NCI-H1694 treated with DMSO at 0.1 percent for 48 hours (cell line): Measurements from ENCODE around the gene LRRC4C.

Experiments
- DNase-seq: peaks from one replicate; lab custom pipeline; 2025; lab: John Stamatoyannopoulos, UW

Gene LRRC4C

GRCh38 chr11:40467771-40468170, 991.7 kb downstream of the LRRC4C start:
- DNase-seq, result no peak

GRCh38 chr11:40445391-40445790, 1014.1 kb downstream of the LRRC4C start:
- DNase-seq, result no peak

- DNase-seq, result no peak
These were observed 1015.3 kb downstream of the LRRC4C start for GRCh38 chr11:40444151-40444550.

GRCh38 chr11:40435344-40435743, 1024.1 kb downstream of the LRRC4C start:
- no peak for DNase-seq

GRCh38 chr11:40434926-40435325, 1024.5 kb downstream of the LRRC4C start:
- DNase-seq, result no peak

- no peak for DNase-seq
These were observed 1027.1 kb downstream of the LRRC4C start for GRCh38 chr11:40432358-40432757.

GRCh38 chr11:40425168-40425567, 1034.3 kb downstream of the LRRC4C start:
- no peak for DNase-seq

GRCh38 chr11:40421208-40421981, 1038.1 kb downstream of the LRRC4C start:
- no peak for DNase-seq

GRCh38 chr11:40417627-40418026, 1041.8 kb downstream of the LRRC4C start:
- DNase-seq, result no peak

- DNase-seq, result no peak
These were observed 1052.1 kb downstream of the LRRC4C start for GRCh38 chr11:40407355-40407754.

GRCh38 chr11:40405614-40406013, 1053.8 kb downstream of the LRRC4C start:
- no peak for DNase-seq

GRCh38 chr11:40403321-40403720, 1056.1 kb downstream of the LRRC4C start:
- DNase-seq, result no peak

GRCh38 chr11:40401132-40401853, 1058.2 kb downstream of the LRRC4C start:
- no peak for DNase-seq

GRCh38 chr11:40397141-40397540, 1062.3 kb downstream of the LRRC4C start:
- no peak for DNase-seq

- no peak for DNase-seq
These were observed 1065.9 kb downstream of the LRRC4C start for GRCh38 chr11:40393511-40393910.

- no peak for DNase-seq
These were observed 1067.8 kb downstream of the LRRC4C start for GRCh38 chr11:40391679-40392078.

GRCh38 chr11:40388097-40388818, 1071.2 kb downstream of the LRRC4C start:
- no peak for DNase-seq

- DNase-seq, result no peak
These were observed 1072.0 kb downstream of the LRRC4C start for GRCh38 chr11:40387240-40387980.

- DNase-seq, result no peak
These were observed 1074.5 kb downstream of the LRRC4C start for GRCh38 chr11:40384991-40385390.

- DNase-seq, result no peak
These were observed 1078.0 kb downstream of the LRRC4C start for GRCh38 chr11:40381481-40381880.

GRCh38 chr11:40380835-40381234, 1078.6 kb downstream of the LRRC4C start:
- DNase-seq, result no peak

- no peak for DNase-seq
These were observed 1083.1 kb downstream of the LRRC4C start for GRCh38 chr11:40376331-40376730.
